ENCODE measurements around the gene ABCC3.
A peak's percentile ranks its signal among the peaks of the same experiment; 100 is the strongest.

The ABCC3 gene

DNA sequence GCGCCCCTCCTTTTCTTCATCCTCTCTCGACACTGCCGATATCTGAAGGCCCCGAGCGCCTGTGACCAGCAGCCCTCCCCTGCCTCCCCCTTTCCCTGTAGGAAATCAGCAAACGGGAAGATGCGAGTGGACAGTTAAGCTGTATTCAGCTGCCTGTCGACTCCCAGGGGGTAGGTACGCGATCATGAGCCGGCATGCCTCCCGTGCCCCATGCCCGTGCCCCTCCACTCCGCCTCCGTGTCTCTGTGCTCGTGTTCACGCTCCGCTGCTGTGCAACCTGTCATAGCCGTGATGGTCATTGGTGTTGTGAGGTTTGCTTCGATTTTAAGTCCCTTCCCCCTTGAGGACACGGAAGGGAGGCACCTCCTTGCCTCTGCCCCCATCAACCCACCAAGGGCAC lies 39.8 kb upstream of the ABCC3 start:
- no peaks in the 10 kb centered on the region for H3K36me3 ChIP-seq (ENCODE audit: control insufficient read depth, insufficient read depth, low read length)
- H3K27me3 ChIP-seq (ENCODE audit: control insufficient read depth, insufficient read depth, low read length), result no peaks in the 10 kb centered on the region

DNA sequence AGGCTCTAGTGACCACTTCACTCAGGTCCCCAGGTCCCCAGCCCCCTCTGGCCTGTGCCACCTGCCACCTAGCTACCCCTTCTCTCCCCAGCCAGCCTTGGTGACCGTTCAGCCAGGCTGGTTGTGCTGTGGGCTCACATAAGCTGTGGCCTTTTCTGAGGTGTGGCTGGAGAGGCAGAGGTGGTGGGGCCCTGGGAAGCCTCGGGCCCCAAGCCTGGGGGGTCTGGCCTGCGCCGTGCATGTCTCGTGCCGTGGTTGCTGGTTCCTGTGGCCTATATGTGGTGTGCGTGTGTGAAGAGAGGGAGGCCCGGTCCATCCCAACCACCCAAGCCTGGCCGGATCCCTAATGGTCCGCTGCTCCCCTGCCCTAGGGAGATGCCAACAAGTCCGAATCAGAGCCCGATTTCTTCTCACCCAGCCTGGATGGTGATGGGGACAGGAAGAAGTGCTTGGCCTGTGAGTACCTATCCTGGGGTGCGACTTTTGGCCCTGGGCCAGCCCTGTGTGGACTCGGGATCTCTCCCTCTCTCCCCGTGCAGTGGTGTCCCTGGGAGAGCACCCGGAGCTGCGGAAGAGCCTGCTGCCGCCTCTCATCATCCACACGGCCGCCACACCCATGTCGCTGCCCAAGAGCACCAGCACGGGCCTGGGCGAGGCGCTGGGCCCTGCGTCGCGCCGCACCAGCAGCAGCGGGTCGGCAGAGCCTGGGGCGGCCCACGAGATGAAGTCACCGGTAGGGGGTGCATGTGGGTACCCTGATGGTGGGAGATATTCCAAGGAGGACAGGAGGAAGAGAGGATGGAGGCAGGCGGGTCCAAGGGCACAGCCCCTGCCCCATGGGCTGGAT lies 38.3 kb upstream of the ABCC3 start:
- H3K4me3 ChIP-seq (ENCODE audit: low read depth, low read length), result no peak overlapping the region
- H3K9me3 ChIP-seq (ENCODE audit: control insufficient read depth, insufficient read depth, low read length), result no peaks in the 10 kb centered on the region
- no peak overlapping the region for H3K9ac ChIP-seq (ENCODE audit: low read depth, low read length)
- no peaks in the 10 kb centered on the region for H3K36me3 ChIP-seq (ENCODE audit: control insufficient read depth, insufficient read depth, low read length)
- no peaks in the 10 kb centered on the region for H3K27me3 ChIP-seq (ENCODE audit: control insufficient read depth, insufficient read depth, low read length)
- H3K4me1 ChIP-seq (ENCODE audit: control insufficient read depth, insufficient read depth, low read length), result no peaks in the 10 kb centered on the region

More for the DNA sequence above, 39.8 kb upstream of the ABCC3 start:
- Histone ChIP-seq H3K9me3 (ENCODE audit: control insufficient read depth, insufficient read depth, low read length) (no peaks in the 10 kb centered on the region), H3K4me1 (ENCODE audit: control insufficient read depth, insufficient read depth, low read length) (no peaks in the 10 kb centered on the region), H3K4me3 (ENCODE audit: low read depth, low read length) (no peak overlapping the region), H3K9ac (ENCODE audit: low read depth, low read length) (no peak overlapping the region)

- Histone ChIP-seq H3K9me3 (ENCODE audit: control insufficient read depth, insufficient read depth, low read length) (no peaks in the 10 kb centered on the region), H3K4me1 (ENCODE audit: control insufficient read depth, insufficient read depth, low read length) (no peaks in the 10 kb centered on the region), H3K4me3 (ENCODE audit: low read depth, low read length) (no peak overlapping the region), H3K27me3 (ENCODE audit: control insufficient read depth, insufficient read depth, low read length) (no peaks in the 10 kb centered on the region), H3K36me3 (ENCODE audit: control insufficient read depth, insufficient read depth, low read length) (no peaks in the 10 kb centered on the region), H3K9ac (ENCODE audit: low read depth, low read length) (no peak overlapping the region)
Measured at GRCh38 chr17:50598487-50598886, 36.2 kb upstream of the ABCC3 start.

- Histone ChIP-seq H3K9ac (ENCODE audit: low read depth, low read length) (no peak overlapping the region), H3K4me3 (ENCODE audit: low read depth, low read length) (no peak overlapping the region), H3K36me3 (ENCODE audit: control insufficient read depth, insufficient read depth, low read length) (no peaks in the 10 kb centered on the region), H3K27me3 (ENCODE audit: control insufficient read depth, insufficient read depth, low read length) (no peaks in the 10 kb centered on the region), H3K9me3 (ENCODE audit: control insufficient read depth, insufficient read depth, low read length) (no peaks in the 10 kb centered on the region), H3K4me1 (ENCODE audit: control insufficient read depth, insufficient read depth, low read length) (no peaks in the 10 kb centered on the region)
Measured at GRCh38 chr17:50599606-50600005, 35.1 kb upstream of the ABCC3 start.

DNA sequence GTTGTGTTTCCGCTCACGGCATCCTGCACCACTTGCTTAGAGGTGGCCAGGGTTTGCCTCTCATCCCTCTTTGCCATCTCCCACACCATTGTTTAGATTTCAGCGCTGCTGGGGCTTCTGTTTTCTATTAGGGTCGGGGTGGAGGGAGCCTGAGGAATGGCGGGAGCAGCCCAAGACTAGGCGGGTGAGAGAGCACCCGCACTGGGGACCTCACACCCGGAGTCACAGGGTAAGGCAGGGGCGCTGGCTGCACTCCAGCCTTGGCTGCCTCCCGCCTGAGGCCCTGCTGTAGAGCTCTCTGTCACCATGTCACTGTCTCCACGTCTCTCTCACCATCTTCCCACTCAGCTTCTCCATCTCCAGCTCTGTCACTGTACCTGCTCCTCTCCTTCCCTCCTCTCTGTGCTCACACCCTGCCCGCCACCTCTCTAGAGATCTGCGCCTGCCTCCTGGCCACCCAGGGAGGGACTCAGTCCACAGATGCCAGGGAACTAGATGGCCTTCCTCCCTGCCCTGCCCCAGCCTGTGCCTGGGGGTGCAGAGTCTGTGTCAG lies 32.8 kb upstream of the ABCC3 start:
- Histone ChIP-seq H3K4me3 (ENCODE audit: low read depth, low read length) (no peak overlapping the region), H3K4me1 (ENCODE audit: control insufficient read depth, insufficient read depth, low read length) (no peaks in the 10 kb centered on the region), H3K27me3 (ENCODE audit: control insufficient read depth, insufficient read depth, low read length) (no peaks in the 10 kb centered on the region)

GRCh38 chr17:50602836-50603235 lies 31.8 kb upstream of the ABCC3 start:
- H3K4me1 ChIP-seq (ENCODE audit: control insufficient read depth, insufficient read depth, low read length), result no peaks in the 10 kb centered on the region
- H3K27me3 ChIP-seq (ENCODE audit: control insufficient read depth, insufficient read depth, low read length), result no peaks in the 10 kb centered on the region

More for the DNA sequence above, 32.8 kb upstream of the ABCC3 start:
- Histone ChIP-seq H3K9me3 (ENCODE audit: control insufficient read depth, insufficient read depth, low read length) (no peaks in the 10 kb centered on the region), H3K9ac (ENCODE audit: low read depth, low read length) (no peak overlapping the region), H3K36me3 (ENCODE audit: control insufficient read depth, insufficient read depth, low read length) (no peaks in the 10 kb centered on the region)

DNA sequence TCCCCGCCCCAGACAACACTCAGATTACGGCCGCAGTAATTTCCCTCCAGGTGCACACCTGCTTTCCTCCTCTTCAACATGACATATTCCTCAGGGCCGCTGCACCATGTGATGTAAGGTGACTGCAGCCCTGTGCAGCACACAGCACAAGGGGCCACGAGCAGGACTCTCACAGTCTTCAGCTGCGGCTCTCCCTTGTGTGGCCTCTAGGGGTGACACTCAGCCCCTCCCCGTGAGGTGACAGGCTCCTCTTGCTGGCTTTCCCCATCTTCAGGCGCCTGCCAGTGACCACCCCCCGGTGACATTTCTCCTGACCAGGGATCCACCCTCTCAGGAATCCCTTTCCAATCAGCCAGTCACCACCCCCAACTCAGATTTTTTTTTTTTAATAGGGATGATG lies 31.3 kb upstream of the ABCC3 start:
- H3K27me3 ChIP-seq (ENCODE audit: control insufficient read depth, insufficient read depth, low read length), result no peaks in the 10 kb centered on the region
- no peaks in the 10 kb centered on the region for H3K4me1 ChIP-seq (ENCODE audit: control insufficient read depth, insufficient read depth, low read length)
- no peaks in the 10 kb centered on the region for H3K9me3 ChIP-seq (ENCODE audit: control insufficient read depth, insufficient read depth, low read length)
- H3K36me3 ChIP-seq (ENCODE audit: control insufficient read depth, insufficient read depth, low read length), result no peaks in the 10 kb centered on the region
- no peak overlapping the region for H3K9ac ChIP-seq (ENCODE audit: low read depth, low read length)
- H3K4me3 ChIP-seq (ENCODE audit: low read depth, low read length), result no peak overlapping the region

More at GRCh38 chr17:50602836-50603235, 31.8 kb upstream of the ABCC3 start:
- no peaks in the 10 kb centered on the region for H3K36me3 ChIP-seq (ENCODE audit: control insufficient read depth, insufficient read depth, low read length)
- no peaks in the 10 kb centered on the region for H3K9me3 ChIP-seq (ENCODE audit: control insufficient read depth, insufficient read depth, low read length)
- no peak overlapping the region for H3K4me3 ChIP-seq (ENCODE audit: low read depth, low read length)
- no peak overlapping the region for H3K9ac ChIP-seq (ENCODE audit: low read depth, low read length)

GRCh38 chr17:50604513-50604912 lies 30.2 kb upstream of the ABCC3 start:
- Histone ChIP-seq H3K27me3 (ENCODE audit: control insufficient read depth, insufficient read depth, low read length) (no peaks in the 10 kb centered on the region), H3K36me3 (ENCODE audit: control insufficient read depth, insufficient read depth, low read length) (no peaks in the 10 kb centered on the region), H3K4me1 (ENCODE audit: control insufficient read depth, insufficient read depth, low read length) (no peaks in the 10 kb centered on the region), H3K9me3 (ENCODE audit: control insufficient read depth, insufficient read depth, low read length) (no peaks in the 10 kb centered on the region), H3K4me3 (ENCODE audit: low read depth, low read length) (no peak overlapping the region), H3K9ac (ENCODE audit: low read depth, low read length) (no peak overlapping the region)

GRCh38 chr17:50605429-50605828 lies 29.3 kb upstream of the ABCC3 start:
- Histone ChIP-seq H3K9ac (ENCODE audit: low read depth, low read length) (no peak overlapping the region), H3K9me3 (ENCODE audit: control insufficient read depth, insufficient read depth, low read length) (no peaks in the 10 kb centered on the region), H3K4me3 (ENCODE audit: low read depth, low read length) (no peak overlapping the region), H3K36me3 (ENCODE audit: control insufficient read depth, insufficient read depth, low read length) (no peaks in the 10 kb centered on the region), H3K27me3 (ENCODE audit: control insufficient read depth, insufficient read depth, low read length) (no peaks in the 10 kb centered on the region), H3K4me1 (ENCODE audit: control insufficient read depth, insufficient read depth, low read length) (no peaks in the 10 kb centered on the region)

DNA sequence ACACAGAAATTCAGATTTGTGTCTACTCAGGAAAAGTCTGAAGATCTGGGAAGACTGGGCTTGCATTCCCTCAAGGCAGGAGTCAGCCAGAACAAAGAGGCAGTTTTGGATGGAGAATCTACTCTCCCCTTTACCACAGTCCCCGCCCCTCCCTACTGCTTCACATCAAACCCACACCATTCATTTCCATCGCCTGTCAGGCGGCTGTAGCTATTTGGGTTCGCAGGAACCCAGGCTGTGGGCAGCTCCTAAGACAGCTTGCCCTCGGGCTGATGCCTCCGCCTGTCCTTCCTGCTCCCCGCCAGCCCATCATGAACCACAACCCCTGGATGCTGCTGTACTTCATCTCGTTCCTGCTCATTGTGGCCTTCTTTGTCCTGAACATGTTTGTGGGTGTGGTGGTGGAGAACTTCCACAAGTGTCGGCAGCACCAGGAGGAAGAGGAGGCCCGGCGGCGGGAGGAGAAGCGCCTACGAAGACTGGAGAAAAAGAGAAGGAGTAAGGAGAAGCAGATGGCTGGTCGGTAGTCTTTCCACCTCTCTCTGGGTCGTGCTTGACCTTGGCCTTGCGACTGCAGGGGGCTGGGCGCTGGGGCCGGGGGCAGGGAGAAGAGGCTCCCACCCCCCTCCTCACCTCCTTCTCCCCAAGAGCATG lies 27.0 kb upstream of the ABCC3 start:
- no peak overlapping the region for H3K9ac ChIP-seq (ENCODE audit: low read depth, low read length)
- no peaks in the 10 kb centered on the region for H3K9me3 ChIP-seq (ENCODE audit: control insufficient read depth, insufficient read depth, low read length)
- no peak overlapping the region for H3K4me3 ChIP-seq (ENCODE audit: low read depth, low read length)
- H3K36me3 ChIP-seq (ENCODE audit: control insufficient read depth, insufficient read depth, low read length), result no peaks in the 10 kb centered on the region
- no peaks in the 10 kb centered on the region for H3K27me3 ChIP-seq (ENCODE audit: control insufficient read depth, insufficient read depth, low read length)
- no peaks in the 10 kb centered on the region for H3K4me1 ChIP-seq (ENCODE audit: control insufficient read depth, insufficient read depth, low read length)

GRCh38 chr17:50608700-50609379 lies 25.8 kb upstream of the ABCC3 start:
- Histone ChIP-seq H3K4me1 (ENCODE audit: control insufficient read depth, insufficient read depth, low read length) (no peaks in the 10 kb centered on the region), H3K36me3 (ENCODE audit: control insufficient read depth, insufficient read depth, low read length) (no peaks in the 10 kb centered on the region), H3K27me3 (ENCODE audit: control insufficient read depth, insufficient read depth, low read length) (no peaks in the 10 kb centered on the region), H3K4me3 (ENCODE audit: low read depth, low read length) (no peak overlapping the region), H3K9me3 (ENCODE audit: control insufficient read depth, insufficient read depth, low read length) (no peaks in the 10 kb centered on the region), H3K9ac (ENCODE audit: low read depth, low read length) (peak overlapping the region; percentile 8)
